T-helper 2 cell treated with Interferon-gamma antibody and Interleukin-4, amounts not matched to agents 5 μg/mL and 100 μg/mL, for 36 hours (primary cell): ENCODE data around the gene KNTC1.
A peak's percentile ranks its signal among the peaks of the same experiment; 100 is the strongest.
"Not testable (repeated sequence)": the region's sequence is repeated elsewhere in the genome, so short reads cannot be mapped to it uniquely, and the experiment has no call there.

ENCODE experiments used
- DNase-seq: peaks from one replicate; pipeline ENCODE4 v3.0.0; 2021; ENCODE audit warnings: low spot score
- H3K27ac Mint-ChIP-seq: one replicate; pipeline ENCODE4 v1.8.0; 2021; ENCODE audit warnings: mild to moderate bottlenecking, mixed read lengths
- H3K27me3 Mint-ChIP-seq: one replicate; pipeline ENCODE4 v1.8.0; 2021; ENCODE audit warnings: low read depth, mixed read lengths
- H3K36me3 Mint-ChIP-seq: one replicate; pipeline ENCODE4 v1.8.0; 2021; ENCODE audit warnings: low read depth, mixed read lengths
- H3K4me1 Mint-ChIP-seq: one replicate; pipeline ENCODE4 v1.8.0; 2021; ENCODE audit warnings: low read depth, mixed read lengths
- H3K4me3 Mint-ChIP-seq: one replicate; pipeline ENCODE4 v1.8.0; 2022; ENCODE audit warnings: mild to moderate bottlenecking, moderate library complexity, mixed read lengths
- H3K9me3 Mint-ChIP-seq: one replicate; pipeline ENCODE4 v1.8.0; 2021; ENCODE audit warnings: mixed read lengths

KNTC1 gene

DNA sequence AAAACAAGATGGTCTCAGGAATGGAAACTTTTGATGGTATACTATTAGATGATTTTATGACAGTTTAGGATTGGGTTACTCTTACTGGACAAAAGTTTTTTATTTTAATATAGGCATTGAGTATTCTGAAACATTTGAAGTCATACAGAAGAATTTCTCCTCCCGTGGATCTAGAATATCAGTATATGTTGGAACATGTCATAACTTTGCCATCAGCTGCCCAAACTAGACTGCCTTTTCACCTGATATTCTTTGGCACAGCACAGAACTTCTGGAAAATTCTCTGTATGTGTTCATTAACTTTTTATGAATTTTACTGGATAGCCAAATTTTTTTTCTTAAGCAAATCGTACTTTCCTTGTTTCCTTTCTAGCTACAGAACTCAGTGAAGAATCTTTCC, 75.4 kb downstream of the KNTC1 start:
- Mint-ChIP-seq H3K4me3 (no peak overlapping the region), H3K27me3 (no peaks in the 10 kb centered on the region), H3K4me1 (no peaks in the 10 kb centered on the region), H3K36me3 (peaks cover 37% of the 10 kb centered on the region), H3K9me3 (no peaks in the 10 kb centered on the region), H3K27ac (no peak overlapping the region)
- no peak for DNase-seq

DNA sequence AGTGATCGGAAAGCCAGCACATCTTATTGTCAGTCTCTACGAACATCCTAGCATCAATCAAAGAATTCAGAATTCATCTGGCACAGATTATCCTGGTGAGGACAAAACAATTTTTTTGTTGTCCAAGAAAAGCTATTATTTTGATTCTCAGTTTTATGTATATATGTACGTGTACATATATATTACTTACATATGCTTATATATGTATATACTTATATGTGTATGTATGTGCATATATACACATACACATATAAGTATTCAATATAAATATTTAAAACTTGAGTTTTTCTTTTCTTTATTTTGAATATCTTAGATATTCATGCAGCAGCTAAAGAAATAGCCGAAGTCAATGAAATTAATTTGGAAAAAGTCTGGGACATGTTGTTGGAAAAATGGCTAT, 77.9 kb downstream of the KNTC1 start:
- H3K9me3 Mint-ChIP-seq = no peaks in the 10 kb centered on the region
- peaks cover 36% of the 10 kb centered on the region for H3K36me3 Mint-ChIP-seq

GRCh38 chr12:122609732-122610131, 82.7 kb downstream of the KNTC1 start:
- H3K4me1 Mint-ChIP-seq = no peaks in the 10 kb centered on the region
- H3K9me3 Mint-ChIP-seq = no peaks in the 10 kb centered on the region
- no peak for DNase-seq
- H3K4me3 Mint-ChIP-seq = no peak overlapping the region
- H3K27me3 Mint-ChIP-seq = no peaks in the 10 kb centered on the region
- no peak overlapping the region for H3K27ac Mint-ChIP-seq
- peaks cover 45% of the 10 kb centered on the region for H3K36me3 Mint-ChIP-seq

More for the DNA sequence above, 77.9 kb downstream of the KNTC1 start:
- Mint-ChIP-seq H3K4me1 (no peaks in the 10 kb centered on the region), H3K4me3 (no peak overlapping the region), H3K27me3 (no peaks in the 10 kb centered on the region), H3K27ac (no peak overlapping the region)
- DNase-seq = no peak

DNA sequence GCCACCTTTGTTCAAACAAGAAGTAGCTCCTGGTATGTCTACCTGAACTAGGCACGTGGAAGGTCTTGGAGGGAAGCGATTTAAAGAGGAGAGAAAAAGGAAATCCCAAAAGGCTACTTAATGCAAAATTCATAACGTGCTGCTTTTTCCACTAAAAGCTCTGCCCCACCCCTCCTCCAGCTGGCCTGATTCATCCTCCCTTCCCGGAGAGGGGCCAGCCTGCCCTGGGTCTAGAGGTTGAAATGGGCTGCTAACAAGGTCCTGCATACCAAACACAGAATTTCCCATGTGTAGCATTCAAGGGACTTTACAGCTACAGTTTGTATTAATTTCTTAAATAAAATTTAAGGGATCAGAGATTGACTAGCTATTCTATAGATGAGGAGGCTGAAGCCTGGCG, 83.2 kb downstream of the KNTC1 start:
- Mint-ChIP-seq H3K27me3 (no peaks in the 10 kb centered on the region), H3K36me3 (peaks cover 48% of the 10 kb centered on the region), H3K27ac (no peak overlapping the region), H3K9me3 (no peaks in the 10 kb centered on the region), H3K4me3 (no peak overlapping the region), H3K4me1 (no peaks in the 10 kb centered on the region)
- no peak for DNase-seq

GRCh38 chr12:122610911-122611310, 83.9 kb downstream of the KNTC1 start:
- no peak overlapping the region for H3K27ac Mint-ChIP-seq
- peaks cover 53% of the 10 kb centered on the region for H3K36me3 Mint-ChIP-seq
- no peaks in the 10 kb centered on the region for H3K27me3 Mint-ChIP-seq
- no peak for DNase-seq
- H3K4me3 Mint-ChIP-seq = no peak overlapping the region
- no peaks in the 10 kb centered on the region for H3K4me1 Mint-ChIP-seq
- no peaks in the 10 kb centered on the region for H3K9me3 Mint-ChIP-seq

DNA sequence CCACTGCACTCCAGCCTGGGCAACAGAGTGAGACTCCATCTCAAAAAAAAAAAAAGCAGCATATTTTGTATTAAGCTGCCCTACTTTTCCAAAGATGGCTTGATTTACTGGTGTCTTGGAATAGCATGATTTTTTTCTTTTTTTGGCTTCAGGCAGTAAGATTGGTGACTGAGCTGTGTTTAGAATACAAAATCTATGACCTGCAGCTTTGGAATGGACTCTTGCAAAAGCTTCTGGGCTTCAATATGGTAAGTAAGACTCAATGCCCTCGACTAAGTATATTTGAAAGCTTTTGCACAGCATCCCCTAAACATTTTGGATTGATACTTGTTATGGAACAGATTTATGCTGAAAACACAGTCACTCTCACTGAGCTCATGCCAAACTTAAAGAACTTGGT, 87.8 kb downstream of the KNTC1 start:
- no peak overlapping the region for H3K4me3 Mint-ChIP-seq
- no peaks in the 10 kb centered on the region for H3K4me1 Mint-ChIP-seq
- no peaks in the 10 kb centered on the region for H3K27me3 Mint-ChIP-seq
- H3K27ac Mint-ChIP-seq = no peak overlapping the region
- H3K36me3 Mint-ChIP-seq = peaks cover 54% of the 10 kb centered on the region
- H3K9me3 Mint-ChIP-seq = no peaks in the 10 kb centered on the region
- no peak for DNase-seq

- DNase-seq = no peak
- H3K4me3 Mint-ChIP-seq = no peak overlapping the region
- H3K27ac Mint-ChIP-seq = no peak overlapping the region
- no peaks in the 10 kb centered on the region for H3K27me3 Mint-ChIP-seq
- H3K36me3 Mint-ChIP-seq = peaks cover 56% of the 10 kb centered on the region
- H3K4me1 Mint-ChIP-seq = no peaks in the 10 kb centered on the region
- no peaks in the 10 kb centered on the region for H3K9me3 Mint-ChIP-seq
These were observed 88.7 kb downstream of the KNTC1 start for GRCh38 chr12:122615780-122616179.

GRCh38 chr12:122635471-122635870, 108.4 kb downstream of the KNTC1 start:
- Mint-ChIP-seq H3K4me1 (peaks cover 4% of the 10 kb centered on the region), H3K4me3 (no peak overlapping the region), H3K27ac (peak overlapping the region; percentile 3), H3K27me3 (no peaks in the 10 kb centered on the region), H3K36me3 (peaks cover 8% of the 10 kb centered on the region), H3K9me3 (no peaks in the 10 kb centered on the region)
- no peak for DNase-seq

DNA sequence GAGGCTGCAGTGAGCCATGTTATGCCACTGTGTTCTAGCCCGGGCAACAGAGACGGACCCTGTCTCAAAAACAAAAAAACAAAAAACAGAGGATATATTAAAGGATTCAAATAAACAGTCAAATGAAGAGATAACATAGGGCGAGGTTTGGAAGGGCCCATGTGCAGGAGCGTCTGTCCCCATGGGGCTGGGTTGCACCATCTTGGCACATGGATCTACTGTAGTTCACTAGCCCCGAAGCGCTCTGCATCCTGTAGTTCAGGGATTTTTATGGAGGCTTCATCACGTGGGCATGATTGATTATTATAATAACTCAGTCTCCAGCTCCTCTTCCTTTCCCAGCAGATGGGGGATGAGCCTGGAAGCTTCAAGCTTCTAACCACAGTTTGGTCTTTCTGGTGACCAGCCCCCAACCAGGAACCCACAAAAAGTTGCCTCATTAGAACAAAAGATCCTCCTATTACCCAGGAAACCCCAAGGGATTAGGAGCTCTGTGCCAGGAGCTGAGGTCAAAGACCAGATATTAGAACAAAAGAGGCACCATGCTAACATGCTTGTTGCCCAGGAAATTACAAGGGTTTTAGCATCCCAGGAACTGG, 116.3 kb downstream of the KNTC1 start:
- Mint-ChIP-seq H3K4me3 (no peak overlapping the region), H3K9me3 (no peaks in the 10 kb centered on the region), H3K36me3 (peaks cover 7% of the 10 kb centered on the region), H3K4me1 (peaks cover 7% of the 10 kb centered on the region), H3K27me3 (no peaks in the 10 kb centered on the region), H3K27ac (no peak overlapping the region)
- DNase-seq = no peak

DNA sequence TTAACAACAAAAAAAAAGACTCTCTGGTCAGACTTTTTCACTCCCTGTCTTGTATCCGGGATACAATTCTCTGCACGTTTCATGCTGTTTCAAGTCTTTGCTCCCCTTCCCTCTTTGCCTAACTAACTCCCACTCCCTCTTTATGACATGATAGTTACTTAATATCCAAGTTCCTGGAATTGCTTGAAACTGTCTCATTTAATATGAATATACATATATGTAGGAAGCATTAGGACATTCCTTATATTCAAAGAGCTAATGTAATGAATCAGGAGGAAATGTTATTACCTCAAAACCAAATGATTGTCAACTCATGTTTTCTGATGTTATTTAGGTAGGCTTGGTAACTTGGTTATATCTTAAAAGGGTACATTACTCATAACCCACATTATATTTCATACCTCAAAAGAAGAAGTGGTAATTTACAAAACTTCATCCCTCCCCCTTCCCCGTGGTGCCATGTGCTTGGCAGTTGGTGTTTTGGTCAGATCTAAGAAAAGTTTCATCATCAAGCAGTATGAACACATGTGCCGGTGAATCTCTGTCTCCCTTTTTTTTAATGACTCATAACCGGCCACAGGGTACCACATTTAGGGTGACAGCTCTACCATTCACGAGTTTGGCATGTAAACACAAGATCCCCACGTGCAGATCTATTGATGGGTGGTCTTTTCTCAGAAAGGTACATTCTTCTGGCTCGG, 119.6 kb downstream of the KNTC1 start:
- Mint-ChIP-seq H3K4me3 (peak overlapping the region; percentile 63), H3K4me1 (peaks cover 7% of the 10 kb centered on the region), H3K9me3 (no peaks in the 10 kb centered on the region), H3K27me3 (no peaks in the 10 kb centered on the region), H3K36me3 (peaks cover 7% of the 10 kb centered on the region), H3K27ac (peak overlapping the region; percentile 21)
- DNase-seq = peak; percentile 75

- Mint-ChIP-seq H3K4me1 (peaks cover 4% of the 10 kb centered on the region), H3K36me3 (peaks cover 3% of the 10 kb centered on the region), H3K4me3 (no peak overlapping the region), H3K27ac (no peak overlapping the region), H3K27me3 (no peaks in the 10 kb centered on the region), H3K9me3 (no peaks in the 10 kb centered on the region)
- no peak for DNase-seq
These were observed 124.6 kb downstream of the KNTC1 start for GRCh38 chr12:122651520-122652224.

GRCh38 chr12:122653291-122653690, 126.2 kb downstream of the KNTC1 start:
- H3K27ac Mint-ChIP-seq, H3K36me3 Mint-ChIP-seq, H3K9me3 Mint-ChIP-seq, H3K4me1 Mint-ChIP-seq, H3K4me3 Mint-ChIP-seq, H3K27me3 Mint-ChIP-seq, DNase-seq: not testable (repeated sequence)

DNA sequence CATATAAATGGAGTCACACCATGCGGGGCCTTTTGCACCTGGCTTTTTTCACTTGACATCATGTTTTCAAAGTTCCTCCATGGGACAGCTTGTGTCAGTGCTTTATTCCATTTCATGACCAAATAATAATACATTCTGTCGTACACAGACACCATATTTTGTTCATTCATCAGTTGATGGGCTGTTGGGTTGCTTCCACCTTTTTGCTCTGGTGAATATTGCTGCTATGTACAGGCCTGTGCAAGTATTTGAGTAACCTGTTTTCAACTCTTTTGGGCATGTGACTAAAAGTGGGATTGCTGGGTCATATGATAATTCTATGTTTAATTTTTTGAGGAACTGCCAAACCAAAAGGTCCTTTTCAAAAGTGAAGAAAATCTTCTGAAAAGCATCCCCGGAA, 129.2 kb downstream of the KNTC1 start:
- H3K36me3 Mint-ChIP-seq = peaks cover 3% of the 10 kb centered on the region

GRCh38 chr12:122659579-122659978, 132.5 kb downstream of the KNTC1 start:
- DNase-seq = no peak
- no peak overlapping the region for H3K27ac Mint-ChIP-seq
- H3K27me3 Mint-ChIP-seq = no peaks in the 10 kb centered on the region
- no peaks in the 10 kb centered on the region for H3K9me3 Mint-ChIP-seq
- no peak overlapping the region for H3K4me3 Mint-ChIP-seq
- H3K4me1 Mint-ChIP-seq = no peaks in the 10 kb centered on the region
- H3K36me3 Mint-ChIP-seq = peaks cover 4% of the 10 kb centered on the region

More for the DNA sequence above, 129.2 kb downstream of the KNTC1 start:
- no peaks in the 10 kb centered on the region for H3K27me3 Mint-ChIP-seq
- H3K4me3 Mint-ChIP-seq = no peak overlapping the region
- no peak overlapping the region for H3K27ac Mint-ChIP-seq
- no peaks in the 10 kb centered on the region for H3K9me3 Mint-ChIP-seq
- no peak for DNase-seq
- H3K4me1 Mint-ChIP-seq = no peaks in the 10 kb centered on the region
